ENCODE results near the gene C10orf88.

GRCh38 chr10:122974023-122974422 lies 20.0 kb upstream of the C10orf88 start:
- TF ChIP-seq CTCF (IDR thresholded peaks at IDR 0.05) (no peak), POLR2A (IDR thresholded peaks at IDR 0.05) (no peak)
